GM13976 (cell line): ENCODE measurements around the gene CPD.
"Not testable (repeated sequence)": the region's sequence is repeated elsewhere in the genome, so short reads cannot be mapped to it uniquely, and the experiment has no call there.

ENCODE experiments used
- DNase-seq: peaks from one replicate; pipeline ENCODE4 v3.0.0; 2012; ENCODE audit warnings: low spot score
- in situ Hi-C: fragments of 300-500 bp; cut with MboI; formaldehyde crosslinking; loops from one replicate; pipeline ENCODE4 v1.12.0; 2022; ENCODE audit warnings: low sequenced_read_pairs, mixed read lengths, inconsistent platforms; ENCODE audit not compliant: unreplicated experiment
- TF ChIP-seq, protein P1 (sequence below): IDR thresholded peaks from 2 replicates; pipeline ENCODE4 v1.5.1; 2012; ENCODE audit warnings: borderline replicate concordance, mild to moderate bottlenecking; ENCODE audit not compliant: insufficient read depth; ENCODE audit errors: extremely low read depth, missing control alignments, control extremely low read depth

The CPD gene

DNA sequence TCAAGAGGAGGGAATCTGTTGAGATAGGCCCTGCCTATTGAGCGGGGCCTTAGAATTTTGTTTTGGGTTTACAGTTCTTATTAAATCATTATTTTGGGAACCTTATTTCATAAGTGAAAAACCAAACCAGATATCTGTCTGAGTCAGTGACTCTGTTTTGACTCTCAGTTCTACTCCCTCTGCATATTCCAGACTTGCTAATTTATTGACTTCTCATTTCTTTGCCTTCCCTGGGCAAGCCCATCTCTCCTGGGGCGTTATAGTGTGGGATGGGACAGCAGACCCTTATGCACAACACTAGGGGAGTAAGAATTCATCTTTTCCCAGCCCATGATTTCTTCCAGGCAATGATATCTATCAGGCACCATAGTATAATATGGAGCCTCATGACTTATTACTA, 45.7 kb downstream of the CPD start:
- in situ Hi-C loops = no loop called here
- TF ChIP-seq, protein P1, sequence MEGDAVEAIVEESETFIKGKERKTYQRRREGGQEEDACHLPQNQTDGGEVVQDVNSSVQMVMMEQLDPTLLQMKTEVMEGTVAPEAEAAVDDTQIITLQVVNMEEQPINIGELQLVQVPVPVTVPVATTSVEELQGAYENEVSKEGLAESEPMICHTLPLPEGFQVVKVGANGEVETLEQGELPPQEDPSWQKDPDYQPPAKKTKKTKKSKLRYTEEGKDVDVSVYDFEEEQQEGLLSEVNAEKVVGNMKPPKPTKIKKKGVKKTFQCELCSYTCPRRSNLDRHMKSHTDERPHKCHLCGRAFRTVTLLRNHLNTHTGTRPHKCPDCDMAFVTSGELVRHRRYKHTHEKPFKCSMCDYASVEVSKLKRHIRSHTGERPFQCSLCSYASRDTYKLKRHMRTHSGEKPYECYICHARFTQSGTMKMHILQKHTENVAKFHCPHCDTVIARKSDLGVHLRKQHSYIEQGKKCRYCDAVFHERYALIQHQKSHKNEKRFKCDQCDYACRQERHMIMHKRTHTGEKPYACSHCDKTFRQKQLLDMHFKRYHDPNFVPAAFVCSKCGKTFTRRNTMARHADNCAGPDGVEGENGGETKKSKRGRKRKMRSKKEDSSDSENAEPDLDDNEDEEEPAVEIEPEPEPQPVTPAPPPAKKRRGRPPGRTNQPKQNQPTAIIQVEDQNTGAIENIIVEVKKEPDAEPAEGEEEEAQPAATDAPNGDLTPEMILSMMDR = no peak

GRCh38 chr17:30426292-30426691, 47.6 kb downstream of the CPD start:
- TF ChIP-seq, protein P1 = no peak
- DNase-seq = no peak
- in situ Hi-C loops = no loop called here

More for the DNA sequence above, 45.7 kb downstream of the CPD start:
- DNase-seq = no peak

GRCh38 chr17:30427611-30428010, 48.9 kb downstream of the CPD start:
- in situ Hi-C loops = no loop called here
- TF ChIP-seq, protein P1 = no peak
- no peak for DNase-seq

GRCh38 chr17:30429155-30429554, 50.4 kb downstream of the CPD start:
- in situ Hi-C loops = no loop called here
- TF ChIP-seq, protein P1 = no peak
- no peak for DNase-seq

- DNase-seq = no peak
- in situ Hi-C loops = no loop called here
- TF ChIP-seq, protein P1 = no peak
These were observed 54.8 kb downstream of the CPD start for GRCh38 chr17:30433514-30433913.

DNA sequence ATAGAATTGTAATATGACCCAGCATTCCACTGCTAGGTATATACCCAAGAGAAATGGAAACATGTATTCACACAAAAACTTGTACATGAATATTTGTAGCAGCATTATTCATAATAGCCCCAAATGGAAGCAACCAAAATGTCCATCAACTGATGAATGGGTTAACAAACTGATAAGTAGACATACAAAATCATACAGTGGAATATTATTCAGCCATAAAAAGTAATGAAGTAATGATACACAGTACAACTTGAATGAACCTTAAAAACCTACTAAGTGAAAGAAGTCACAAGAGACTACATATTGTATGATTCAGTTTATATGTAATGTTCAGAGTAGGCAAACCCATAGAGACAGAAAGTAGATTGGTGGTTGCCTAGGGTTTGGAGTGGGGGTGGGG, 58.0 kb downstream of the CPD start:
- TF ChIP-seq, protein P1 = no peak
- in situ Hi-C loops = no loop called here
- no peak for DNase-seq

DNA sequence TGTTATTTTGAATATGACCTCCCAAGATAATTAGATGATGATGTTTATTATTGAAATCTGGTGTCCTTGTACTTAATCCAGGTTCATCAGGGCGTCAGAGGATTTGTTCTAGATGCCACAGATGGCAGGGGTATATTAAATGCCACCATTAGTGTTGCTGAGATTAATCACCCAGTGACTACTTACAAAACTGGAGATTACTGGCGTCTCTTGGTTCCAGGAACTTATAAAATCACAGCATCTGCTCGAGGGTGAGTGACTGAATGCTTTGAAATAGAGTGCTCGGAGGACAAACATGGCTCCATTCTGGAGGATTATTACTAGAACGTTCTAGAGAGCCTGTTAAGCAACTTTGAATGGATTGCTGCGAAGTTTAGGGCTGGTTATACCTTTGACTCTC, 65.0 kb downstream of the CPD start:
- in situ Hi-C loops = no loop called here
- DNase-seq = no peak
- TF ChIP-seq, protein P1 = no peak

DNA sequence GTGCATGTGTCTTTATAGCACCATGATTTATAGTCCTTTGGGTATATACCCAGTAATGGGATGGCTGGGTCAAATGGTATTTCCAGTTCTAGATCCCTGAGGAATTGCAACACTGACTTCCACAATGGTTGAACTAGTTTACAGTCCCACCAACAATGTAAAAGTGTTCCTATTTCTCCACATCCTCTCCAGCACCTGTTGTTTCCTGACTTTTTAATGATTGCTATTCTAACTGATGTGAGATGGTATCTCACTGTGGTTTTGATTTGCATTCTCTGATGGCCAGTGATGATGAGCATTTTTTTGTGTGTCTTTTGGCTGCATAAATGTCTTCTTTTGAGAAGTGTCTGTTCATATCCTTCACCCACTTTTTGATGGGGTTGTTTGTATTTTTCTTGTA, 67.9 kb downstream of the CPD start:
- in situ Hi-C loops, DNase-seq: not testable (repeated sequence)
